Erythroblast (primary cell): Measurements from ENCODE around the gene MEGF11.

Source experiments
- GATA1 ChIP-seq: IDR thresholded peaks from 2 replicates; pipeline ENCODE4 v1.6.1; 2011; ENCODE audit warnings: low read depth, mild to moderate bottlenecking, control low read depth, low read length, moderate library complexity
- POLR2A ChIP-seq: IDR thresholded peaks from 2 replicates; pipeline ENCODE4 v1.6.1; 2011; ENCODE audit warnings: mild to moderate bottlenecking, low read length

GRCh38 chr15:66178531-66178910 lies 75.0 kb downstream of the MEGF11 start:
- no peak for TF ChIP-seq POLR2A
- TF ChIP-seq GATA1 = no peak
